IPS-15b (cell line): ENCODE data around the gene ARHGAP26.

ENCODE experiments used
- H3K27me3 ChIP-seq: one replicate; pipeline ENCODE4 v1.6.1; 2013; ENCODE audit warnings: low read length; ENCODE audit not compliant: control insufficient read depth, insufficient read depth
- H3K36me3 ChIP-seq: one replicate; pipeline ENCODE4 v1.6.1; 2013; ENCODE audit warnings: low read length; ENCODE audit not compliant: control insufficient read depth, insufficient read depth
- H3K4me1 ChIP-seq: one replicate; pipeline ENCODE4 v1.6.1; 2013; ENCODE audit warnings: mild to moderate bottlenecking, low read length; ENCODE audit not compliant: control insufficient read depth, insufficient read depth
- H3K4me3 ChIP-seq: one replicate; pipeline ENCODE4 v1.5.1; 2013; ENCODE audit warnings: low read depth, low read length
- H3K9ac ChIP-seq: one replicate; pipeline ENCODE4 v1.6.1; 2013; ENCODE audit warnings: low read depth, mild to moderate bottlenecking, low read length
- H3K9me3 ChIP-seq: one replicate; pipeline ENCODE4 v1.6.1; 2013; ENCODE audit warnings: mild to moderate bottlenecking, low read length; ENCODE audit not compliant: control insufficient read depth, insufficient read depth

The ARHGAP26 gene

GRCh38 chr5:142779163-142779840, 9.1 kb downstream of the ARHGAP26 start:
- no peaks in the 10 kb centered on the region for H3K9me3 ChIP-seq
- H3K4me1 ChIP-seq, result peaks cover 21% of the 10 kb centered on the region
- no peak overlapping the region for H3K4me3 ChIP-seq
- H3K27me3 ChIP-seq, result no peaks in the 10 kb centered on the region
- H3K9ac ChIP-seq, result no peak overlapping the region
- H3K36me3 ChIP-seq, result no peaks in the 10 kb centered on the region

- Histone ChIP-seq H3K4me3 (no peak overlapping the region), H3K36me3 (no peaks in the 10 kb centered on the region), H3K9ac (no peak overlapping the region), H3K4me1 (peaks cover 22% of the 10 kb centered on the region), H3K9me3 (no peaks in the 10 kb centered on the region), H3K27me3 (no peaks in the 10 kb centered on the region)
Measured at GRCh38 chr5:142780871-142781270, 10.7 kb downstream of the ARHGAP26 start.

DNA sequence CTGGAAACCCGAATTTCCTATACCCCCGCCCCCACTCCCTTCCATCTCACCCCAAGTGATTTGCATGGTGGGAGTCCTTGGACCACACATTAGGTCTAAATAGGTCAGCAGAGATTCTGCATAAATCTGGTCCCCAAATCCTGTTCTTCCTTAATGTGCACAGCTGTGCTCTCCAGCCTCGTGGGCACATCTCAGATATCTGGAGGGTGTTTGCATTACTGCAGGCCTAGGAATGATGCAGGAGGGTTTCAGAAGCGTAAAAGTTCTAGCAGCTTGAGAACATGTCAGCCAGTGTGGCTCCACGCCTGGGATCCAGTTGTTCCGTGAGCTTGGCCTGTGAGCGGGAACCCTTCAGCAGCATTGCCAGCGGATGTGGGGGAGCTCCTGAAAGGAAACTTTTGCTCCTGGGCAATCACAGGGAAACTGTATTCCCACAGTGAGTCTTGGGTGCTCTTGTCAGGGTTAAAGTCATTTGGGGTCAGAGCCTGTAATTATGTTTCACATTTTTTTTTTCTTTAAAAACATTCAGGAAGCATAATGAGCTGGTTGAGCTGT, 12.9 kb downstream of the ARHGAP26 start:
- Histone ChIP-seq H3K9me3 (no peaks in the 10 kb centered on the region), H3K36me3 (no peaks in the 10 kb centered on the region), H3K9ac (no peak overlapping the region), H3K27me3 (no peaks in the 10 kb centered on the region), H3K4me1 (peaks cover 22% of the 10 kb centered on the region), H3K4me3 (no peak overlapping the region)

DNA sequence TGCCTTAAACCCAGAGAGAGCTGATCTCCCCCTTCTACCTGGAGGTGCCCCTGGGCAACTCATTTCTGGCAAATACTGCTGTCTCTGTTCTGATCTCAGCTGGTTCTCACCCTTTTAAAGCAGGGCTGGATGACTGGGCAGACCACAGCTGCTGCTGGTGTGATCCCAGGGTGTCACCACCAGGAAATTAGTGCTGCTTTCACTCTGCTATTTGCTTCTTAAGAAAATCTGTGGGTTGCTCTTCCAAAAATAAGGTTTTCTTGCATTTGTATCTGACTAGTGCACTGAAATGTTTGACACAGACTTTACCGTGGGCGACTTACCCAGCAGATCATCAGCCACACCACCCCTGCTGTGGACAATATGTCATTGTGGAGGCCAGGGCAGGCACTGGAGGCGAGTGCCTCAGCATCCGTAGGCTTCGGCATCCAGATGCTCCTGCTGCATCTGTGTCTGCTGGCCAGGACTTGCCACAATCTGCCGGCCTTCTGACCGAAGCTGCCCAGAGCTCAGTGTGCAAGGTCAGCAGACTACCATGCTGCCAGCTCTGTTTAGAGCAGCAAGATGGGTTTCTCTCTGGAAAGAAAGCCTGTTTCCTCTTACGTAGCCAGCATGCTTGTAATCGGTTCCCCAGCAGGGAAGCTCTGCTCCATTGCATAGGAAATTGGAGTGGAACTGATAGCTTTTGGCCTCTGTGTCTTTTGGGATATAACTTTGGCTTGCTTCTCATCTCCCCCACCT, 13.6 kb downstream of the ARHGAP26 start:
- Histone ChIP-seq H3K27me3 (no peaks in the 10 kb centered on the region), H3K4me1 (peaks cover 22% of the 10 kb centered on the region), H3K9me3 (no peaks in the 10 kb centered on the region), H3K9ac (peak overlapping the region; percentile 54), H3K36me3 (no peaks in the 10 kb centered on the region), H3K4me3 (no peak overlapping the region)

GRCh38 chr5:142784401-142784955, 14.3 kb downstream of the ARHGAP26 start:
- Histone ChIP-seq H3K36me3 (no peaks in the 10 kb centered on the region), H3K9me3 (no peaks in the 10 kb centered on the region), H3K4me1 (peaks cover 19% of the 10 kb centered on the region), H3K4me3 (no peak overlapping the region), H3K27me3 (no peaks in the 10 kb centered on the region), H3K9ac (no peak overlapping the region)

DNA sequence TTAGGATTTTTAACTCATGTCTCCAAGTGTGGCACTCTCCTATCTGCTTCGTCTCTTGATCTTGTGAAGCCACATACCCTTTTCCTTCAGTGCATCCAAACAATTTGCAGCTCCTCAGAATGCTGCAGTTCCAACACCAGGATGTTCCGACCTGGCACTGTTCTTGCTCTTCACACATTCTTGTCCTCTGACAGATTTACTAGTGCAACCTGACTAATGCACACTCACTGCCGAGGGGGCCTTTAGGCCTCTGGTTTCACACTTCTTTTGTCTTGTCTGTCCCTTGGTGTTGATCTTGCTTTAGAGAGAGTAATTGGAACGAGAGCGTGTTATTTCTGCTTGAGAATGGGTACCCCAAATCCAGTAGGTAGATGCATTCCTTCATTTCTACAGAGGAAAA, 15.0 kb downstream of the ARHGAP26 start:
- Histone ChIP-seq H3K27me3 (no peaks in the 10 kb centered on the region), H3K9ac (no peak overlapping the region), H3K36me3 (no peaks in the 10 kb centered on the region), H3K4me3 (no peak overlapping the region), H3K9me3 (no peaks in the 10 kb centered on the region), H3K4me1 (peaks cover 19% of the 10 kb centered on the region)

GRCh38 chr5:142789206-142789605, 19.0 kb downstream of the ARHGAP26 start:
- H3K9me3 ChIP-seq, result no peaks in the 10 kb centered on the region
- no peak overlapping the region for H3K4me3 ChIP-seq
- peaks cover 2% of the 10 kb centered on the region for H3K4me1 ChIP-seq
- no peaks in the 10 kb centered on the region for H3K27me3 ChIP-seq
- H3K36me3 ChIP-seq, result no peaks in the 10 kb centered on the region
- H3K9ac ChIP-seq, result no peak overlapping the region

- Histone ChIP-seq H3K4me3 (no peak overlapping the region), H3K4me1 (no peaks in the 10 kb centered on the region), H3K27me3 (no peaks in the 10 kb centered on the region), H3K36me3 (no peaks in the 10 kb centered on the region), H3K9ac (no peak overlapping the region), H3K9me3 (no peaks in the 10 kb centered on the region)
Measured at GRCh38 chr5:142792012-142792864, 22.1 kb downstream of the ARHGAP26 start.

- H3K9ac ChIP-seq, result no peak overlapping the region
- H3K4me3 ChIP-seq, result no peak overlapping the region
- no peaks in the 10 kb centered on the region for H3K9me3 ChIP-seq
- H3K4me1 ChIP-seq, result no peaks in the 10 kb centered on the region
- no peaks in the 10 kb centered on the region for H3K27me3 ChIP-seq
- no peaks in the 10 kb centered on the region for H3K36me3 ChIP-seq
Measured at GRCh38 chr5:142792865-142793232, 22.7 kb downstream of the ARHGAP26 start.

GRCh38 chr5:142794537-142794936, 24.4 kb downstream of the ARHGAP26 start:
- H3K4me1 ChIP-seq, result no peaks in the 10 kb centered on the region
- H3K27me3 ChIP-seq, result no peaks in the 10 kb centered on the region
- no peaks in the 10 kb centered on the region for H3K9me3 ChIP-seq
- no peak overlapping the region for H3K4me3 ChIP-seq
- no peak overlapping the region for H3K9ac ChIP-seq
- H3K36me3 ChIP-seq, result no peaks in the 10 kb centered on the region

GRCh38 chr5:142795251-142795650, 25.1 kb downstream of the ARHGAP26 start:
- no peak overlapping the region for H3K4me3 ChIP-seq
- no peaks in the 10 kb centered on the region for H3K4me1 ChIP-seq
- H3K36me3 ChIP-seq, result no peaks in the 10 kb centered on the region
- no peak overlapping the region for H3K9ac ChIP-seq
- H3K9me3 ChIP-seq, result no peaks in the 10 kb centered on the region
- H3K27me3 ChIP-seq, result no peaks in the 10 kb centered on the region
